Osteocyte (in vitro differentiated cells): ENCODE measurements around the gene CYP46A1. TPM values are rescaled to one million over a fixed set of nuclear protein-coding genes. Genes with fewer than 3 reads are reported as not detected.

Source experiments
- DNase-seq: peaks from one replicate; pipeline ENCODE4 v3.0.0; 2021; ENCODE audit warnings: mixed read lengths; ENCODE audit not compliant: unreplicated experiment; ENCODE audit errors: extremely low spot score
- H3K27ac Mint-ChIP-seq: one replicate; pipeline ENCODE4 v1.8.0; 2021; ENCODE audit warnings: mild to moderate bottlenecking, mixed read lengths; ENCODE audit not compliant: unreplicated experiment
- H3K27me3 Mint-ChIP-seq: one replicate; pipeline ENCODE4 v1.8.0; 2021; ENCODE audit warnings: mixed read lengths; ENCODE audit not compliant: unreplicated experiment
- H3K36me3 Mint-ChIP-seq: one replicate; pipeline ENCODE4 v1.8.0; 2021; ENCODE audit warnings: mixed read lengths; ENCODE audit not compliant: unreplicated experiment
- H3K4me1 Mint-ChIP-seq: one replicate; pipeline ENCODE4 v1.8.0; 2021; ENCODE audit warnings: mixed read lengths; ENCODE audit not compliant: unreplicated experiment
- H3K4me3 Mint-ChIP-seq: one replicate; pipeline ENCODE4 v1.8.0; 2021; ENCODE audit warnings: mild to moderate bottlenecking, moderate library complexity, mixed read lengths; ENCODE audit not compliant: unreplicated experiment
- H3K9me3 Mint-ChIP-seq: one replicate; pipeline ENCODE4 v1.8.0; 2021; ENCODE audit warnings: mixed read lengths; ENCODE audit not compliant: unreplicated experiment
- CTCF ChIP-seq: fragments of 200-600 bp; sonication (generic); IDR thresholded peaks from 2 replicates; pipeline ENCODE4 v1.5.0; 2021; ENCODE audit warnings: antibody characterized with exemption, mild to moderate bottlenecking, moderate library complexity
- total RNA-seq: library from RNA; stranded (reverse); gene quantifications from 2 replicates; pipeline ENCODE4 v1.2.1, GENCODE V29; 2021

CYP46A1 gene
- total RNA-seq, 1 donor from 2014 or later = 1.3 TPM

- H3K36me3 Mint-ChIP-seq = no peaks in the 10 kb centered on the region
- no peak for TF ChIP-seq CTCF
- H3K9me3 Mint-ChIP-seq = no peaks in the 10 kb centered on the region
- no peak overlapping the region for H3K27ac Mint-ChIP-seq
- H3K27me3 Mint-ChIP-seq = peaks cover 34% of the 10 kb centered on the region
- peak; percentile 65 for DNase-seq
- no peak overlapping the region for H3K4me3 Mint-ChIP-seq
- peaks cover 2% of the 10 kb centered on the region for H3K4me1 Mint-ChIP-seq
These were observed 2.6 kb downstream of the CYP46A1 start for GRCh38 chr14:99686557-99687283.

- H3K27me3 Mint-ChIP-seq = peaks cover 34% of the 10 kb centered on the region
- H3K4me1 Mint-ChIP-seq = peaks cover 2% of the 10 kb centered on the region
- TF ChIP-seq CTCF = peak; percentile 59
- H3K36me3 Mint-ChIP-seq = no peaks in the 10 kb centered on the region
- H3K9me3 Mint-ChIP-seq = no peaks in the 10 kb centered on the region
- H3K27ac Mint-ChIP-seq = no peak overlapping the region
- no peak overlapping the region for H3K4me3 Mint-ChIP-seq
- peak; percentile 82 for DNase-seq
These were observed 3.4 kb downstream of the CYP46A1 start for GRCh38 chr14:99687284-99688209.

- DNase-seq = peak; percentile 57
- Mint-ChIP-seq H3K27ac (no peak overlapping the region), H3K4me3 (no peak overlapping the region), H3K9me3 (no peaks in the 10 kb centered on the region), H3K27me3 (peaks cover 34% of the 10 kb centered on the region), H3K4me1 (no peaks in the 10 kb centered on the region), H3K36me3 (no peaks in the 10 kb centered on the region)
- TF ChIP-seq CTCF = no peak
These were observed 4.1 kb downstream of the CYP46A1 start for GRCh38 chr14:99688210-99688581.

GRCh38 chr14:99688629-99689028 lies 4.5 kb downstream of the CYP46A1 start:
- DNase-seq = no peak
- H3K4me3 Mint-ChIP-seq = no peak overlapping the region
- peaks cover 34% of the 10 kb centered on the region for H3K27me3 Mint-ChIP-seq
- no peak overlapping the region for H3K27ac Mint-ChIP-seq
- H3K36me3 Mint-ChIP-seq = no peaks in the 10 kb centered on the region
- H3K4me1 Mint-ChIP-seq = no peaks in the 10 kb centered on the region
- no peak for TF ChIP-seq CTCF
- H3K9me3 Mint-ChIP-seq = no peaks in the 10 kb centered on the region
